Gastrocnemius medialis (tissue), 4 donors: ENCODE data around the gene CDK18.

Experiments
- CTCF ChIP-seq, 5 experiments: fragments of 450-650 bp in 3 of 5; fragments of 200-600 bp in 2 of 5; sonication (generic) in 2 of 5; IDR thresholded peaks in 4 of 5; conservative IDR thresholded peaks in 1 of 5; 1 replicate in 4 of 5; 2 replicates in 1 of 5; pipeline ENCODE4 v1.5.1; 2016 to 2019; ENCODE audit warnings: antibody characterized with exemption in 5 of 5, mild to moderate bottlenecking in 3 of 5, moderate library complexity in 3 of 5
- POLR2A ChIP-seq, 2 donors: fragments of 450-650 bp; IDR thresholded peaks; one replicate each; pipeline ENCODE4 v1.6.1; 2017; ENCODE audit warnings: antibody characterized with exemption in 2 of 2, mild to moderate bottlenecking in 2 of 2, moderate library complexity in 2 of 2

GRCh38 chr1:205575294-205575885, 70.9 kb downstream of the CDK18 start:
- TF ChIP-seq CTCF (IDR thresholded peaks at IDR 0.05 in 4 of 5, conservative IDR thresholded peaks at IDR 0.05 in 1 of 5) (no peak), POLR2A (IDR thresholded peaks at IDR 0.05) (no peak)
